ENCODE results near the gene TNRC6C. TPM values are rescaled to one million over a fixed set of nuclear protein-coding genes. Genes with fewer than 3 reads are reported as not detected.
A peak's percentile ranks its signal among the peaks of the same experiment; 100 is the strongest.

Gene TNRC6C
- total RNA-seq, 1 donor from 2014 or later: 15.5 TPM

DNA sequence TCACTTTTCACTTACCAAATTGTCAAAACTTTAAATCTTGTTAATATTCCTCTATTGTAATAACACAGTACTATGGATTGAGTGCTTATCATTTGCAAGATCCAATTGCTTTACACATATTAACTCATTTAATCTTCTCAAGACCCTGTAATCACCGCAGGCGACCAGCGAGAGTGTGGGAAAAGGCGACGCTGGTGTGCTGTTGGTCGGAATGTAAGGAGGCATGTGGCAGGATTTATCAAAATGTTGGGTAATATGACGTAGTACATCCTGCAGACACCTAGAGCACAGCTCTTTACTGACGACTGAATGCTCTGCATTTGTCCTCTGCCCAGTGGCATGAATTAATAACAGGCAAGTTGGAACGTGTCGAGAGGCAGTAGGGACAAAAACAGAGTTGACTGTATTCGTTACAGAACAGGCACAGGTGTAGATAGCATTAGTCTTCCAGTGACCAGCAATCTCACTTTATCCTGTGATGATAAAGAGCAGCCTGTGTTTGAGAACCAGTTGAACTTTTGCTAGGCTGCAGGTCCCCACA lies 80.3 kb downstream of the TNRC6C start:
- no peak for DNase-seq (ENCODE audit: low spot score)
- Mint-ChIP-seq H3K4me1 (ENCODE audit: low read depth) (no peaks in the 10 kb centered on the region), H3K36me3 (ENCODE audit: low read depth) (peaks cover 14% of the 10 kb centered on the region), H3K27ac (no peak overlapping the region), H3K4me3 (no peak overlapping the region), H3K27me3 (ENCODE audit: insufficient read depth) (no peaks in the 10 kb centered on the region), H3K9me3 (no peaks in the 10 kb centered on the region)
- intact Hi-C loops (cut with micrococcal nuclease): no loop called here

DNA sequence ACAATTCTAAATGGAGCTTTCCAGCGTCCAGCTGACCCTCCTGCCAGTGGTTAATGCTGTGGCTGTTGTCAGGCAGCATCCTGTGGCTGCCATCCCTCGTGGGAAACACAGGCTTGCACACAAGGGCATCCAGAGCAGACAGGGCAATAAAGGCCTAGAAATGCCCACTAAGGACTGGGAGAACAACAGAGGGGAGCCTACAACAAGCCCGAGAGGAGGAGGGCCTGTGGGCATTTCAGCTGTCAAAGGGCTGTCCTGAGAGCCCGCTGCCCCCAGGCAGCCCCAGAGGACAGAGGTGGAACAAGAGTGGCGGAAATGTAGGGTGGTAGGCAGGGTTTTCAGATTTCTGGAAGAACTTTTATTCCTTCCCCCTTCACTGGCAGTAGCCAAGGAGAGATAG lies 81.1 kb downstream of the TNRC6C start:
- Mint-ChIP-seq H3K36me3 (ENCODE audit: low read depth) (peaks cover 13% of the 10 kb centered on the region), H3K9me3 (no peaks in the 10 kb centered on the region), H3K27me3 (ENCODE audit: insufficient read depth) (no peaks in the 10 kb centered on the region), H3K4me1 (ENCODE audit: low read depth) (no peaks in the 10 kb centered on the region), H3K27ac (no peak overlapping the region), H3K4me3 (no peak overlapping the region)
- no peak for DNase-seq (ENCODE audit: low spot score)
- intact Hi-C loops (cut with micrococcal nuclease): no loop called here

DNA sequence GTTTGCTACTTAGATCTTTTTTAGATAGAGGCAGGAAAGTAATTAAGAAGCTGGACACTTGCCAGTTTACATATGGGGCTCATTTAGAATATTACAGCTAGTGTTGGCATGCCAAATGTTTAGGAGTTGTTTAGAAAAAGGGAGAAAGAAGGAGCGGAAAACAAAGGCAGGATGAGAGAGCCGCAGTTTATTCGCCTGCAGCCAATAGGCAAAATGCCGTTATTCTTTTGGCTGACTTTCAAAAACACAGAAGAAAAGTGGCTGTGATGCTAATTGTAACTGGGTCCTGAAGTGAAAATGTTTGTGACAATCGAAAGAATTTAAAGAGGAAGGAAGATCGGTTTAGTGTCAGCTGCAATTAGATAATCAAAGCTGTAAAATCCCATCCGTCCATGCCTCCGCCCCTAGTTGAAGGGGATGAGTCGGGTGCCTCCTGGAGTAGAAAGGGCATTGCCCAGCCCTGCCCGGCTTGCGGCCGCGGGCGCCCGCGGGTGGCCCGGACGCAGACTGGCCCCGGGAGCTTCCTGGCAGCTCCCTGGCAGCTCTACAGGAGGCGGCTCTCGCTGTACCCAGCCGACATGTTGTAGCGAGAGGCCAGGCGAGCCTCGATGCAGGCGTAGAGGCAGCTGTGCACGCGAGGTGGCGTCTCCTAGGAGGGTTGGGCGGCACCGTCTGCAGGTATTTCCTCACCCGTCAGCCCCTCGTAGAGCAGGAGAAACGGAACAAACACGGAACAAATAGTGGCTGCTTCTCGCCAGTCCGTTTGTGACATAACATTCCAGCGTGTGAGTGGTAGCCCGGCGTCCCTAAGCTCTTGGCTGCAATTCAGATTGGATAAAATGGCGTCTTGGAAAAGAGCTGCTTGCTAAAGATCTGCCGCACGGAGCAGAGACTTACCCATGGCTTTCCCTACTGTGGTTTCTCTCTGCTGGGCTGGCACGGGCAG lies 82.2 kb downstream of the TNRC6C start:
- no peaks in the 10 kb centered on the region for H3K4me1 Mint-ChIP-seq (ENCODE audit: low read depth)
- H3K27me3 Mint-ChIP-seq (ENCODE audit: insufficient read depth): no peaks in the 10 kb centered on the region
- H3K4me3 Mint-ChIP-seq: peak overlapping the region; percentile 64
- intact Hi-C loops (cut with micrococcal nuclease): no loop called here
- no peak for DNase-seq (ENCODE audit: low spot score)
- H3K9me3 Mint-ChIP-seq: no peaks in the 10 kb centered on the region
- H3K36me3 Mint-ChIP-seq (ENCODE audit: low read depth): peaks cover 18% of the 10 kb centered on the region
- no peak overlapping the region for H3K27ac Mint-ChIP-seq

DNA sequence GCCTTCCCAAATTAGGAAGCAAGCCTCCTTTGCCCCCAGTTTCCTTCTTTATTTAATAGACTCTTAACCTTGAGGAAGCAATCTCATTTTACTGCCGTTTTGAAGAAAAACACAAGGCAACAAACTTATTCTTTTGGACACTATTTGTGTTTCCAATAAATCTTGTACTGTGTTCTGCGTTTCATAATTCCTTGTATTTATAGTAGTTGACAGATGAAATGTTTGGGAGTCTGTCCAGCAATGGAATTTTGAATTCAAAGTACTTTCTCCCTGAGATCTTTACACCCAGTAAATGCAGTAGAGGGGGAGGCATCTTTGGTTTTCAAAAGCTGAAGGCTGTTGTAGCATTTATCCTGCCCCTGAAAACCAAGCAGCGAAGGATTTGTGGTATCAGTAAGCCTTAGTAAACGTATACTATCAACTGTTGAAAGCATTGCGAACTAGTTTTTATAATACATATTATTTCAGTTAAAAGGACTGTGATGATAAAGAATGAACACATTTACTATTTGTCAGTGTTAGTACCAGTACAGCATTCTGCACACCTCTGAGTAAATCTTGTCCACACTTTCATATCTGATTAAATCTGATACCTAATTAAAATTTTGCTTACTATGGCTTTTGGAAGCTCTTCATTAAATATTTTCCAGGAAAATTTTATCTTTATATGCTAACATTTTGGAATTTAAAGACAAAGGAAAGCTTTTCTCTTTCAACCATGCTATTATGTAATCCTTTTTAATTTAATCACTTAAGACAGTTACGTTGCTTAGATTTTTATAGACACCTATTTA lies 83.1 kb downstream of the TNRC6C start:
- intact Hi-C loops (cut with micrococcal nuclease): no loop called here
- H3K4me1 Mint-ChIP-seq (ENCODE audit: low read depth): no peaks in the 10 kb centered on the region
- no peak for DNase-seq (ENCODE audit: low spot score)
- H3K4me3 Mint-ChIP-seq: peak overlapping the region; percentile 54
- H3K36me3 Mint-ChIP-seq (ENCODE audit: low read depth): peaks cover 18% of the 10 kb centered on the region
- H3K9me3 Mint-ChIP-seq: no peaks in the 10 kb centered on the region
- no peak overlapping the region for H3K27ac Mint-ChIP-seq
- H3K27me3 Mint-ChIP-seq (ENCODE audit: insufficient read depth): no peaks in the 10 kb centered on the region

DNA sequence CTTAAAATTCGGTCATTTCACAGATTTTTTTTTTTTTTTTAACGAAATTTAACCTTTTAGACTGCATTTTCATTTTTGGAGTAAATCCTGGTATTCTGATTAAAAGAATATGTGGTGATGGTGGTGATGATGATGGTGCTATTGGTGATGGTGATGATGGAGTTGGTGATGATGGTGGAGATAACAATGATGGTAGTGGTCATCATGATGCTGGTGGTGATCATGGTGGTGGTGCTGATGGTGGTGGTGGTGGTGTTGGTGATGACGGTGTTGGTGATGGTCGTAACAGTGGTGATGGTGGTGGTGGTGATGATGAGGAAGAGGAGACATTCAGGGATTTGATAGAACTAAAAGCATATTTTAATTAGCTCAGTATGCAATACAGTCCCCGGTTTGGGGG lies 84.0 kb downstream of the TNRC6C start:
- Mint-ChIP-seq H3K4me3 (no peak overlapping the region), H3K36me3 (ENCODE audit: low read depth) (peaks cover 15% of the 10 kb centered on the region), H3K27me3 (ENCODE audit: insufficient read depth) (no peaks in the 10 kb centered on the region), H3K9me3 (no peaks in the 10 kb centered on the region), H3K27ac (no peak overlapping the region), H3K4me1 (ENCODE audit: low read depth) (no peaks in the 10 kb centered on the region)
- intact Hi-C loops (cut with micrococcal nuclease): no loop called here
- no peak for DNase-seq (ENCODE audit: low spot score)

DNA sequence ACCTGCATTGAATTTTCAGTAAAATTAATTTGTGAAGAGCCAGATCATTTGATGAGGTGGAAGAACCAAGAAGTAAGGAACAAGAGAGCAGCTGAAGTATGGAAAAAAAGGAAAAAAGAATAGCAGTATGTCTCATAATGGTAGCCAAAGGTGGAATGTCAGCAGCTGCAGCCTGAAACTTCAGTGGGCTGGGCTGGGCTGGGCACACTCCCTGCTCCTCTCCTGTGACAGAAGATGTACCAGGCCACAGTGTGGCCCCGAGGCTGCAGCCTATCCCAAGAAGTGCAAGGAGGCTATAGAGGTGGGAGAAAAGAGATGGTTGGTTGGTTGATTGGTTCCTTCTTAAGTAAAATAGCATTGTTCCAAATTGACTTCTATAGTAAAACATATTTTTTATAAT lies 84.5 kb downstream of the TNRC6C start:
- no peaks in the 10 kb centered on the region for H3K27me3 Mint-ChIP-seq (ENCODE audit: insufficient read depth)
- H3K27ac Mint-ChIP-seq: no peak overlapping the region
- H3K9me3 Mint-ChIP-seq: no peaks in the 10 kb centered on the region
- DNase-seq (ENCODE audit: low spot score): no peak
- intact Hi-C loops (cut with micrococcal nuclease): no loop called here
- H3K4me3 Mint-ChIP-seq: no peak overlapping the region
- no peaks in the 10 kb centered on the region for H3K4me1 Mint-ChIP-seq (ENCODE audit: low read depth)
- H3K36me3 Mint-ChIP-seq (ENCODE audit: low read depth): peaks cover 11% of the 10 kb centered on the region

DNA sequence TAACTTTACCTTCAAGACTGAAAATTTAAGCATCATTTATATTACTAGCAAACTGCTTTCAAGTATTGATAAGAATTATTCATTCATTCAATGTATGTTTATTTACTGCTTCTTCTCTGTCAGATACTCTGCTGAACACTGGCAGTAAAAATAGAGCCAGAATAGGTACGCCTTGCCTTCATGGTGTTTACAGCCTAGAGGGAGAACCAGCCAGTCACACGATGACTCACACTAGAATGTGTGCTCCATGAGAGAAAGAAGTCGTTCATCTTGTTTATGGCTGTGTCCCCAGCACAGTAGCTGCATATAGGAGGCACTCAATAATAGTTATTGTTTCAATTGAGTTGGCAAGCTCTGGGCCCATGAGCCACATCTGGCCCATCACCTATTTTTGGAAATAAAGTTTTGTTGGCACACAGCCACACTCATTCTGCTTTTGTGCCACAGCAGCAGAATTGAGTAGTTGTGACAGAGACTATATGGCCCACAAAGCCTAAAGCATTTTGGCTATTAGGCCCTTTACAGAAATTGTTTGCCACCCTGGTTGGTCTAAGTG lies 85.9 kb downstream of the TNRC6C start:
- no peak for DNase-seq (ENCODE audit: low spot score)
- Mint-ChIP-seq H3K36me3 (ENCODE audit: low read depth) (peaks cover 15% of the 10 kb centered on the region), H3K27ac (no peak overlapping the region), H3K9me3 (no peaks in the 10 kb centered on the region), H3K4me1 (ENCODE audit: low read depth) (peaks cover 4% of the 10 kb centered on the region), H3K27me3 (ENCODE audit: insufficient read depth) (no peaks in the 10 kb centered on the region), H3K4me3 (no peak overlapping the region)
- intact Hi-C loops (cut with micrococcal nuclease): no loop called here

DNA sequence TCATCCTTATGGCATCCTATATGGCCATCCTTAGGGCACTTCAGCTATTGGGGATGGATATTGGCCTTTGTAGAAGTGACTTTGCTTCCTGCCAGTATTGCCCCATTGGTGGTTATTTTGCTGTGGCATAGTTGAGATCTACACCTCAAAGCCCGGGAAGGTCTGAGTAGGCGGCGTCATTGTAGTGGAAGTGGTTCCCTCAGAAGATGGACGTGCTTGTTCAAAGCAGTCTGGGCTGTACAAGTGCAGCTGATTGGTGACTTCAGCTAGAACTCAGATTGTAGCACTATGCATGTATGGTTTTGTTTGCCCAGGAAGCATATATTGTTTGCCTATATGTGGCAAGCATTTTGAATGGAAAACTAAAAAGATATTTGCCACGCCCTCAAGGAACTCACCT lies 86.8 kb downstream of the TNRC6C start:
- intact Hi-C loops (cut with micrococcal nuclease): no loop called here

DNA sequence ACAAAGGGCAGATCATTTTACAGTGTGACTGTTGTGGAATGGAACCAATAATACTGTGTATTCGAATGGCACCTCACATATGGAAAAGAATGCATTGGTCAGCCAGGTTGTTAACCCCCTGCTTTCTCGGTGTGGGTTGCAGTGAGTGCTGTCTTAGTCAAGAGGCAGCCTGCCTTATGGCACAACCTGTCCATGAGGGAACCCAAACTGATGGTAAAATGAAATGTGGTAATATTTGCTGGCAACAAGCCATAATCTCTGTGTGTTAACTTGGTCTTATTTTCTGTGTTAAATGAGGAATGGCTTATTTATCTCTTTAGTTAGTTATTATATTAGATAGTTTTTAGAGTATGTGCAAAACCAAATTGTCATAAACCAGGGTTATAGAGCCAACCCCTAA lies 88.4 kb downstream of the TNRC6C start:
- no peaks in the 10 kb centered on the region for H3K27me3 Mint-ChIP-seq (ENCODE audit: insufficient read depth)
- H3K4me3 Mint-ChIP-seq: no peak overlapping the region
- H3K27ac Mint-ChIP-seq: no peak overlapping the region
- peaks cover 28% of the 10 kb centered on the region for H3K36me3 Mint-ChIP-seq (ENCODE audit: low read depth)
- intact Hi-C loops (cut with micrococcal nuclease): no loop called here
- peaks cover 13% of the 10 kb centered on the region for H3K4me1 Mint-ChIP-seq (ENCODE audit: low read depth)
- no peak for DNase-seq (ENCODE audit: low spot score)
- H3K9me3 Mint-ChIP-seq: no peaks in the 10 kb centered on the region

More for the DNA sequence above, 86.8 kb downstream of the TNRC6C start:
- Mint-ChIP-seq H3K36me3 (ENCODE audit: low read depth) (peaks cover 23% of the 10 kb centered on the region), H3K27ac (no peak overlapping the region), H3K4me3 (no peak overlapping the region), H3K4me1 (ENCODE audit: low read depth) (peaks cover 13% of the 10 kb centered on the region), H3K9me3 (no peaks in the 10 kb centered on the region), H3K27me3 (ENCODE audit: insufficient read depth) (no peaks in the 10 kb centered on the region)
- no peak for DNase-seq (ENCODE audit: low spot score)

DNA sequence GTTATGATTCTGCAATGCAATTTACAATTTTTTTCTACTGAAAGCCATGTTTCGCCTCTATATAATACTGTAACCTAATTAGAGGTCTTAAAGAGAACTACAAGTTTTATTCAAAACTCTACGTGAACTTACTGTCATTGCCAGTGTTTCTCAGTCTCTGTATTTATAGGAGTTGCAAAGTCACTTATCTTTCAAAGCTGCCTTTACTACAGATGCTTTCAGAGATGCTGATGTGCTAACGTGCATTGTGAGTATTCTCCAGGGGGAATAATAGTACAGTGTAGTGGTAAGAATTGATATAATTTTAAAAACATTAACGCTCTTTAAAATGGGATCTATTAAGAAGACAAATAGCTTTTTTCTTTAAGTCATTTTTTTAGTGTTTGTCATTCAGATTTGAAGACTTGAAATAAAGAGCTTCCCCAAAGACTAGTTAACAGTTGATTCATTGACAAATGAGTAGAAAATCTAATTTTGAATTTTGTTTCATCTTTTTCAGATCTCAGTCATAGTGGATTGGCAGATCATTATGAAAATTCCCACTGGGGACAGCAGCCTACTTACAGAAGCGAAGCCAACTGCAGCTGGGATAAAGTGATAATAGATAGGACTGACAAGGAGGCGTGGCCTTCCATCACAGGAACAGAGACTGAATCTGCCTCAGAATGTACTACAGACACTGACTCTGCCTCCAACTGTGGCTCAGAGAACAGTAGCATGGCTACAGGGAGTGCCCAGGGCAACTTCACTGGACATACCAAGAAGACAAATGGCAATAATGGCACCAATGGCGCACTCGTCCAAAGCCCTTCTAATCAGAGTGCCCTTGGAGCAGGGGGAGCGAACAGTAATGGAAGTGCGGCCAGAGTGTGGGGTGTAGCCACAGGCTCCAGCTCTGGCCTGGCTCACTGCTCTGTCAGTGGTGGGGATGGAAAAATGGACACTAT lies 90.1 kb downstream of the TNRC6C start:
- Mint-ChIP-seq H3K27ac (no peak overlapping the region), H3K9me3 (no peaks in the 10 kb centered on the region), H3K4me1 (ENCODE audit: low read depth) (peaks cover 13% of the 10 kb centered on the region), H3K27me3 (ENCODE audit: insufficient read depth) (no peaks in the 10 kb centered on the region), H3K4me3 (no peak overlapping the region), H3K36me3 (ENCODE audit: low read depth) (peaks cover 30% of the 10 kb centered on the region)
- DNase-seq (ENCODE audit: low spot score): no peak
- intact Hi-C loops (cut with micrococcal nuclease): no loop called here

DNA sequence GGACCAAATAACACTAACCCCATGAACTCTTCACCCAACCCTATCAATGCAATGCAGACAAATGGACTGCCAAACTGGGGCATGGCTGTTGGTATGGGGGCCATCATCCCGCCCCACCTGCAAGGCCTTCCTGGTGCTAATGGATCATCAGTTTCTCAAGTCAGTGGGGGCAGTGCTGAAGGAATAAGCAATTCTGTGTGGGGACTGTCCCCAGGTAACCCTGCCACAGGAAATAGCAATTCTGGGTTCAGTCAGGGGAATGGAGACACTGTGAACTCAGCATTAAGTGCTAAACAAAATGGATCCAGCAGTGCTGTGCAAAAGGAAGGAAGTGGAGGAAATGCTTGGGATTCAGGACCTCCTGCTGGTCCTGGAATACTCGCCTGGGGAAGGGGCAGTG lies 91.1 kb downstream of the TNRC6C start:
- no peaks in the 10 kb centered on the region for H3K27me3 Mint-ChIP-seq (ENCODE audit: insufficient read depth)
- no peak overlapping the region for H3K27ac Mint-ChIP-seq
- peaks cover 26% of the 10 kb centered on the region for H3K36me3 Mint-ChIP-seq (ENCODE audit: low read depth)
- no peak for DNase-seq (ENCODE audit: low spot score)
- no peaks in the 10 kb centered on the region for H3K9me3 Mint-ChIP-seq
- H3K4me1 Mint-ChIP-seq (ENCODE audit: low read depth): peaks cover 13% of the 10 kb centered on the region
- H3K4me3 Mint-ChIP-seq: no peak overlapping the region
- intact Hi-C loops (cut with micrococcal nuclease): no loop called here

Measured in activated T-helper 1 cell treated with anti-CD3 and anti-CD28 coated beads, Interleukin-12 subunit alpha, Interleukin-12 subunit beta, Interleukin-2, Interleukin-4 antibody, amounts not matched to agents 30 ng/mL and 10 ng/mL and 1 ng/mL, durations not matched to agents 14 hours and 24 hours and 36 hours (primary cell).